Measurements from ENCODE around the gene GALNTL6.

GRCh38 chr4:172919269-172919668, 1106.1 kb downstream of the GALNTL6 start:
- no peak for TF ChIP-seq CTCF (IDR thresholded peaks at IDR 0.05)
- TF ChIP-seq EZH2 (IDR thresholded peaks at IDR 0.05; ENCODE audit: borderline replicate concordance, insufficient read depth, low read depth, low read length, poor library complexity, severe bottlenecking), result no peak
